Esophagus squamous epithelium (tissue), 5 donors: ENCODE measurements around the gene ABHD12. TPM values are rescaled to one million over a fixed set of nuclear protein-coding genes. Genes with fewer than 3 reads are reported as not detected.
"Not testable (repeated sequence)": the region's sequence is repeated elsewhere in the genome, so short reads cannot be mapped to it uniquely, and the experiment has no call there.

Experiments
- DNase-seq: peaks from one replicate; lab custom pipeline; 2025; lab: John Stamatoyannopoulos, UW
- H3K27ac ChIP-seq, 4 donors: fragments of 200-600 bp; sonication (generic); one replicate each; pipeline ENCODE4 v1.5.1; 2016 to 2019; ENCODE audit warnings: mild to moderate bottlenecking in 1 of 4
- H3K27me3 ChIP-seq, 4 donors: fragments of 200-600 bp; sonication (generic); 1 replicate in 3 of 4; 2 replicates in 1 of 4; pipeline versions ENCODE4 v1.5.1 to v1.6.0; 2017 to 2021; ENCODE audit warnings: antibody characterized with exemption in 1 of 4
- H3K36me3 ChIP-seq, 3 donors: fragments of 200-600 bp; sonication (generic); one replicate each; pipeline ENCODE4 v1.5.1; 2016 to 2019
- H3K4me1 ChIP-seq, 3 donors: fragments of 200-600 bp; sonication (generic); one replicate each; pipeline ENCODE4 v1.5.1; 2017 to 2019
- H3K4me3 ChIP-seq, 4 donors: fragments of 200-600 bp; sonication (generic); 1 replicate in 3 of 4; 2 replicates in 1 of 4; pipeline ENCODE4 v1.5.1; 2016 to 2019; ENCODE audit warnings: mild to moderate bottlenecking in 2 of 4, moderate library complexity in 1 of 4
- H3K9me3 ChIP-seq, 3 donors: fragments of 200-600 bp; sonication (generic); one replicate each; pipeline ENCODE4 v1.5.1; 2016 to 2019
- CTCF ChIP-seq, 6 experiments: fragments of 450-650 bp in 4 of 6; fragments of 200-600 bp in 2 of 6; sonication (generic) in 2 of 6; IDR thresholded peaks; one replicate each; pipeline ENCODE4 v1.5.1; 2016 to 2019; ENCODE audit warnings: antibody characterized with exemption in 6 of 6, mild to moderate bottlenecking in 4 of 6, moderate library complexity in 4 of 6
- POLR2A ChIP-seq, 4 donors: fragments of 450-650 bp; IDR thresholded peaks; one replicate each; pipeline ENCODE4 v1.6.1; 2017; ENCODE audit warnings: antibody characterized with exemption in 4 of 4, mild to moderate bottlenecking in 4 of 4, moderate library complexity in 3 of 4
- WGBS, 2 donors: methylation state at CpG; one replicate each; pipeline ENCODE4 v1.1.5; 2018; 5-methylcytosine and 5-hydroxymethylcytosine counted together
- intact Hi-C: fragments of 100-400 bp; cut with DNase I; formaldehyde crosslinking; loops from one replicate; pipeline ENCODE4 v1.15.0; 2022
- total RNA-seq, 4 donors: library from RNA; depleted of rRNA; stranded (reverse); fragments of >200 nt; gene quantifications; one replicate each; pipeline ENCODE4 v1.1.0, GENCODE V29; 2016
- donor health status: DM: yes; HTN: yes; CAD: no.

The ABHD12 gene
- total RNA-seq, 4 donors from 2014 or later, result 23.8 to 62.1 (median 36.4) TPM

GRCh38 chr20:25338112-25339023 is 52.3 kb downstream of the ABHD12 start:
- TF ChIP-seq CTCF (IDR thresholded peaks at IDR 0.05) (no peak), POLR2A (IDR thresholded peaks at IDR 0.05) (no peak)
- H3K36me3 ChIP-seq, result peaks cover 0 to 23% (median 0%) of the 10 kb centered on the region in 3 donors
- no peak for DNase-seq
- H3K4me1 ChIP-seq, result peaks cover 0 to 36% (median 7%) of the 10 kb centered on the region in 3 donors
- H3K4me3 ChIP-seq, result no peak overlapping the region
- no peaks in the 10 kb centered on the region for H3K27me3 ChIP-seq
- WGBS, 2 donors, result 86 to 94% methylated on average over 11 of the region's 11 CpGs
- intact Hi-C loops, result no loop called here
- no peaks in the 10 kb centered on the region for H3K9me3 ChIP-seq
- no peak overlapping the region for H3K27ac ChIP-seq

- intact Hi-C loops, result no loop called here
Observed at GRCh38 chr20:25336561-25337422, 53.8 kb downstream of the ABHD12 start.

GRCh38 chr20:25334972-25335371 is 55.7 kb downstream of the ABHD12 start:
- intact Hi-C loops, H3K27me3 ChIP-seq, H3K9me3 ChIP-seq, H3K27ac ChIP-seq, DNase-seq, H3K4me3 ChIP-seq: not testable (repeated sequence)
- H3K36me3 ChIP-seq, result peaks cover 0 to 23% (median 0%) of the 10 kb centered on the region in 3 donors
- H3K4me1 ChIP-seq, result peaks cover 0 to 34% (median 0%) of the 10 kb centered on the region in 3 donors
- 88 to 100% methylated on average over 1 of the region's 1 CpG for WGBS, 2 donors

More at GRCh38 chr20:25336561-25337422, 53.8 kb downstream of the ABHD12 start:
- H3K27ac ChIP-seq, result peak overlapping the region in 3 of 4 donors; percentile 2 to 48 (median 42)
- H3K27me3 ChIP-seq, result no peaks in the 10 kb centered on the region
- TF ChIP-seq POLR2A (IDR thresholded peaks at IDR 0.05) (no peak), CTCF (IDR thresholded peaks at IDR 0.05) (peak in 5 of 6 experiments; percentile 13 to 57 (median 37))
- H3K9me3 ChIP-seq, result no peaks in the 10 kb centered on the region
- H3K4me3 ChIP-seq, result no peak overlapping the region
- DNase-seq, result no peak
- 69 to 73% methylated on average over 12 to 15 of the region's 17 CpGs for WGBS, 2 donors
- H3K36me3 ChIP-seq, result peaks cover 0 to 23% (median 0%) of the 10 kb centered on the region in 3 donors
- peaks cover 0 to 36% (median 7%) of the 10 kb centered on the region in 3 donors for H3K4me1 ChIP-seq

GRCh38 chr20:25328954-25329498 is 61.6 kb downstream of the ABHD12 start:
- peaks cover 0 to 9% (median 0%) of the 10 kb centered on the region in 3 donors for H3K36me3 ChIP-seq
- H3K9me3 ChIP-seq, result no peaks in the 10 kb centered on the region
- no peaks in the 10 kb centered on the region for H3K27me3 ChIP-seq
- H3K27ac ChIP-seq, result no peak overlapping the region
- H3K4me3 ChIP-seq, result no peak overlapping the region
- TF ChIP-seq CTCF (IDR thresholded peaks at IDR 0.05) (no peak), POLR2A (IDR thresholded peaks at IDR 0.05) (no peak)
- intact Hi-C loops, result no loop called here
- DNase-seq, result no peak
- H3K4me1 ChIP-seq, result peaks cover 0 to 32% (median 4%) of the 10 kb centered on the region in 3 donors
- 86 to 90% methylated on average over 8 to 9 of the region's 12 CpGs for WGBS, 2 donors

- 75 to 95% methylated on average over 6 to 7 of the region's 7 CpGs for WGBS, 2 donors
- DNase-seq, result no peak
- Histone ChIP-seq H3K4me3 (no peak overlapping the region), H3K27ac (no peak overlapping the region), H3K27me3 (no peaks in the 10 kb centered on the region), H3K4me1 (peaks cover 0 to 32% (median 4%) of the 10 kb centered on the region in 3 donors), H3K36me3 (peaks cover 0 to 22% (median 0%) of the 10 kb centered on the region in 3 donors), H3K9me3 (no peaks in the 10 kb centered on the region)
- TF ChIP-seq POLR2A (IDR thresholded peaks at IDR 0.05) (no peak), CTCF (IDR thresholded peaks at IDR 0.05) (no peak)
- intact Hi-C loops, result no loop called here
Observed at GRCh38 chr20:25327521-25328235, 63.0 kb downstream of the ABHD12 start.
